GM20000 (cell line): ENCODE results near the gene NT5DC1.

ENCODE experiments used
- DNase-seq: peaks from one replicate; pipeline ENCODE4 v3.0.0; 2012; ENCODE audit warnings: low spot score
- TF ChIP-seq, protein P1 (sequence below): IDR thresholded peaks from 2 replicates; pipeline ENCODE4 v1.5.1; 2012; ENCODE audit warnings: mild to moderate bottlenecking, control low read depth; ENCODE audit errors: extremely low read depth, missing control alignments

NT5DC1 gene

DNA sequence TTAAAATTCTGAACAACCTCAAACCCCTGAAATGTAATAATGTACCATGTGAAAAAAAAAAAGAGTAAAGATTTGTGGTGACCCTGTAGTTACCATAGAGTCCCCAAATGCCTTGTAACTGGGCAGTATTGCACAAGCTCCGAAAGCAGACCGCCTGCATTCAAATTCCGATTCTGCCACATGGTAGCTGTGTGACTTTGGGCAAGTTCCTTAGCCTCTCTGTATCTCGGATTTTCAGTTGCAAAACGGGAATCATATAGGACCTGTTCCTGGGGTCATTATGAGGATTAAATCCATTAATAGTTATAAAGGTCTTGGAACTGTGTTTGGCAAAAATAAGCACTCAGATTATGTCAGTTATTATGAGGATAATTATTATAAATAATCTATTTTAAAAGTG, 109.7 kb downstream of the NT5DC1 start:
- no peak for DNase-seq

DNA sequence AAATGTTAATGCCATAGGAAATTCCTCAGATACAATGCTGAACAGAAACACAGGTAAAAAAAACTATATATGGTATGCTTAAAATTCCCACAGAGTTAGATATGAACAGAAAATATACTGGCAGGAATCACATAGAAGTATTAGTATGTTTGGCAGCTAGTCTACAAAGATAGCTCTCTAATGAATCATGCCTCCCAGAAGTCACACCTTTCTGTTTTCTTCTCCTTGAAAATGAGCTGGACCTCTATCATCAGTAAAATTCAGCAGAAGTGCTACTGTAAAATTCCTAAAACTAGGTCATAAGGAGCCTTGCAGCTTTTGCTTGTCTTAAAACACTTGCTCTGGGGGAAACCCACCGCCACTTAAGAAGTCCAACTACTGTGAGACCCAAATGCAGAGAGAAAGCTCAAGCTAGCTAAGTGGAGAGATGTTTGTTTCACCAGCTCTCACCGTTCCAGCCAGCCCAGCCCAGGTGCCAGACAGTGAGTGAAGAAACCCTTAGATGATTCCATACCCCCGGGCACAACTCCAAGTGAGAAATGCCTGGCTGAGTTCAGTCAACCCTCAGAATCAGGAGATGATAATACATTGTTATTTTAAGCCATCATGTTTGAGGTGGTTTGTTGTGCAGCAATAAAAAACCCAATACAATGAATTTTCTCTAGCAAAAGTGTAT, 110.2 kb downstream of the NT5DC1 start:
- TF ChIP-seq, protein P1, sequence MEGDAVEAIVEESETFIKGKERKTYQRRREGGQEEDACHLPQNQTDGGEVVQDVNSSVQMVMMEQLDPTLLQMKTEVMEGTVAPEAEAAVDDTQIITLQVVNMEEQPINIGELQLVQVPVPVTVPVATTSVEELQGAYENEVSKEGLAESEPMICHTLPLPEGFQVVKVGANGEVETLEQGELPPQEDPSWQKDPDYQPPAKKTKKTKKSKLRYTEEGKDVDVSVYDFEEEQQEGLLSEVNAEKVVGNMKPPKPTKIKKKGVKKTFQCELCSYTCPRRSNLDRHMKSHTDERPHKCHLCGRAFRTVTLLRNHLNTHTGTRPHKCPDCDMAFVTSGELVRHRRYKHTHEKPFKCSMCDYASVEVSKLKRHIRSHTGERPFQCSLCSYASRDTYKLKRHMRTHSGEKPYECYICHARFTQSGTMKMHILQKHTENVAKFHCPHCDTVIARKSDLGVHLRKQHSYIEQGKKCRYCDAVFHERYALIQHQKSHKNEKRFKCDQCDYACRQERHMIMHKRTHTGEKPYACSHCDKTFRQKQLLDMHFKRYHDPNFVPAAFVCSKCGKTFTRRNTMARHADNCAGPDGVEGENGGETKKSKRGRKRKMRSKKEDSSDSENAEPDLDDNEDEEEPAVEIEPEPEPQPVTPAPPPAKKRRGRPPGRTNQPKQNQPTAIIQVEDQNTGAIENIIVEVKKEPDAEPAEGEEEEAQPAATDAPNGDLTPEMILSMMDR = no peak
- no peak for DNase-seq

More for the DNA sequence above, 109.7 kb downstream of the NT5DC1 start:
- TF ChIP-seq, protein P1 = no peak

DNA sequence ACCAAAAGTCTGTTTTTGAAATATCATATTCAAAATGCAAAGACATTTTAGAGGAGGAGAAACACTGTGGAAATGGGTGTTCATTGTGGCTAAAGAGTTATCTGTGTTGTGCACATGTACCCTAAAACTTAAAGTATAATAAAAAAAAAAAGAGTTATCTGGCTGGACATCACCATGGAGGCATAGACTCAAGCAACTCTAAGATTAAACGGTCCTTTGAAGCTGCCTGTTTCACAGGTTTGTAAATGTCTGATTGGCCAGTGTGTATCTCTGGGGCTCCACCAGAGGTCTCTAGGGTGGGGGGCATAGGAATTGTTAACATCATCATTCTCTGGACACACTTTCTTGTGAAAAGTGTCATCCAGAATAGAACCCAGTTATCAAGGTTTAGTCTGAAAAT, 114.0 kb downstream of the NT5DC1 start:
- TF ChIP-seq, protein P1 = no peak
- DNase-seq = no peak

DNA sequence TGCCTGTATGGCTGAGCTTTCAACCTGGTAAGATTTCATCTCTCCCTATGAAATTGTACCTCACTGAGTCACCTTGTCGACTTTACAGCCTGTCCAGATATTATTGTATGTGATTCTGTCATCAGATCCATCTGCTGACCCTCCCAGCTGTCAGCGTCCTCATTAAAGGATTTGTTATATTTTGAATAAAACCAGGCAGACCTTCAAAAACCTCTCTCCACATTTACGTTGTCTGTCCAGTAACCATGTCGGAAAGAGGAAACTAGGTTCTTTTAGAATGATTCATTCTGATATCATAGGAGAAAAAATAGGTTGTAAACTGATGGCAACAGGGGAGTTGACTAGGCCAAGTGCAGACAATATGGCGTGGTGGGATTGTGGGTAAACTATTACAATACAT, 114.8 kb downstream of the NT5DC1 start:
- no peak for DNase-seq
- TF ChIP-seq, protein P1 = no peak

DNA sequence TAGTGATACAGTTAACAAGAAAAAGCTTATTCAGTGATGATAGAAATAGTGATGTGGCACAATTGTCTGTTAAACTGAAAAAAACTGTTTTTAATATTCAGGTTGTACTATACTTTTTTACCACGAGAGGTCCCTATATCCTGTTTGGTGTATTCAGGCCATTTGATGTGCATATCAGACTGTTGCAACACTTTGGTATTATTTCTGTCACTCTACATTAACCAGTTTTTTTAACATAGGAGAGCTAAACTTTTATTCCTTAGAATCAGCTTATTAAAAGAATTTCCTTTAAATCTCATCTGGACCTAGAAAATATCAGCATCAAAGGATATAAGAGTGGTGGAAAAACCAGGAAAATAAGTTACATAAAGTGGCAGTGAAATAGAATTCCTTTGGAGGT, 116.4 kb downstream of the NT5DC1 start:
- peak; percentile 19 for DNase-seq
- TF ChIP-seq, protein P1 = no peak

DNA sequence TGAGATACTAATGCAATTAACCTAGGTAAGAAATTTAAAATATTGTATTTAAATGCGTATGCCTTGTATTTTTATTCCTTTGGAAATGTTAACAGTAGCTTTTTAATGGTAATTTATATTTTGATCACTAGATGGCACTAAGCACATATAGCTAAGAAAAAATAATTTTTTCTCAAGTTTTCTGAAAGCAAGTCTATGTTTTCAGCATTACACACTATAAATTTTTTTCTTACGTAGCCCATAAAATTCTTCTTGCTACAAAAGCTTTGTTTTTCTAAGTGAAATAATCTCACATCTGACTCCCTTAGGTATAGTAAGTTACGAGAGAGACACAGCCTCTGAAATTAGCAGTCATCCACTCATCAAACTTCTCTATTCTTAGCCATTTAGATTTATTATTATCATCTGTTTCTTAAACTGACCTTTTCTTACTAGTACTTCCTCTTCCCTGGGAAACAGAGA, 117.5 kb downstream of the NT5DC1 start:
- DNase-seq = no peak
- TF ChIP-seq, protein P1 = no peak

DNA sequence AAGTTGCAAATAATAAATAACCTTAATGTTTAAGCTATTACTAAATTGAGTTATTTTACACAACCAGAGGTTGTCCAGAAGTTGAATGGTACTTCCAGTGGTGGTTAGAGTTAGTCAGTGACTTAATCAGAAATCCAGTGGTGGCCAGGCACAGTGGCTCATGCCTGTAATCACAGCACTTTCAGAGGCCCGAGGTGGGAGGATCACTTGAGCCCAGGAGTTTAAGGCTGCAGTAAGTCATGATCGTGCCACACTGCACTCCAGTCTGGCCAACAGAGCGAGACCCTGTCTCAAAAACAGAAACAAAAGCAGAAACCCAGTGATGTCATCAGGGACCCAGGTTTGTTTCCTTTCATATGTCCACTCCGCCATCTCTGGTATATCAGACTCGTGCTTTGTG, 118.2 kb downstream of the NT5DC1 start:
- TF ChIP-seq, protein P1 = no peak
- DNase-seq = no peak
